ENCODE data around the gene RRP9. TPM values are rescaled to one million over a fixed set of nuclear protein-coding genes. Genes with fewer than 3 reads are reported as not detected.

The RRP9 gene
- total and polyA plus RNA-seq, 2 donors (not counting 3 experiments of a cell fraction or from before 2014, with no cell fraction given): 26.0 to 30.1 TPM

DNA sequence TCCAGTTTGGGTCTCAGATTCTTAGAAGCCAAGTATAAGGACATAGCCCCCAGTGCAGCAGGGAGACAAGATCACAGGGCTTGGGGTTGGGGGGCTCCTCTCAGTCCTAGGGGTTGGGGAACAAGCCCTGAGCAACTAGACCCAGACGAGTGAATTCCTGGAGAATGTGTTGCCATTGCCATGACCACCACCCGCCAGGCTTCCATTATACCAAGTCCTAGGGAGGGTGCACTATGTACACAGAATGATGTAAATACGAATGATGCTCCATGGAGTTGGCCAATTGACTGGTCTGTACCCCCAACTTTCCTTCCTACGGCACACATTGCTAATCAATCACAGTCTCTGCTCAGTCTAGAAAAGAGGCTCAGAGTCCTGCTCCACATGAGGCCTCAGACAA, 47.3 kb downstream of the RRP9 start:
- DNase-seq (ENCODE audit: low read depth, low spot score): no peak
- H2AFZ ChIP-seq (ENCODE audit: low read depth, low read length): no peak overlapping the region
- no peak overlapping the region for H3K9ac ChIP-seq (replicated peaks; ENCODE audit: extremely low read depth, insufficient read depth, low read length)
- peaks cover 0 to 9% of the 10 kb centered on the region in 2 experiments for H3K27me3 ChIP-seq (ENCODE audit: control insufficient read depth in 2 of 2, insufficient read depth in 2 of 2, low read length in 2 of 2)
- H3K4me2 ChIP-seq (ENCODE audit: insufficient read depth, low read length): no peak overlapping the region
- no peak for FAIRE-seq
- dilution Hi-C loops (cut with MboI; ENCODE audit: extremely low pct_ligation_motif_present, low sequenced_read_pairs): no loop called here
- no TSS peak for BruUV-seq (replicated peaks)
- H4K20me1 ChIP-seq (replicated peaks; ENCODE audit: control insufficient read depth, extremely low read depth, insufficient read depth, low read length): no peaks in the 10 kb centered on the region
- H3K9me1 ChIP-seq (replicated peaks; ENCODE audit: control insufficient read depth, extremely low read depth, insufficient read depth, low read length): no peaks in the 10 kb centered on the region
- no peaks in the 10 kb centered on the region for H3K36me3 ChIP-seq (ENCODE audit: control insufficient read depth in 2 of 2, extremely low read depth in 1 of 2, insufficient read depth in 2 of 2, low read length in 2 of 2)
- no peaks in the 10 kb centered on the region for H3K9me3 ChIP-seq (replicated peaks; ENCODE audit: control insufficient read depth, insufficient read depth, low read length)
- H3K4me1 ChIP-seq (ENCODE audit: control insufficient read depth, extremely low read depth, insufficient read depth, low read length): no peaks in the 10 kb centered on the region
- TF ChIP-seq JUN (IDR thresholded peaks at IDR 0.05; ENCODE audit: borderline replicate concordance, insufficient read depth, insufficient read length, low read depth): no peak
- TF ChIP-seq GATA2 (IDR thresholded peaks at IDR 0.05; ENCODE audit: insufficient read depth, insufficient read length, low read depth, low read length): no peak
- TF ChIP-seq MYC (IDR thresholded peaks at IDR 0.05; ENCODE audit: low read depth, low read length): no peak
- TF ChIP-seq, protein P1, sequence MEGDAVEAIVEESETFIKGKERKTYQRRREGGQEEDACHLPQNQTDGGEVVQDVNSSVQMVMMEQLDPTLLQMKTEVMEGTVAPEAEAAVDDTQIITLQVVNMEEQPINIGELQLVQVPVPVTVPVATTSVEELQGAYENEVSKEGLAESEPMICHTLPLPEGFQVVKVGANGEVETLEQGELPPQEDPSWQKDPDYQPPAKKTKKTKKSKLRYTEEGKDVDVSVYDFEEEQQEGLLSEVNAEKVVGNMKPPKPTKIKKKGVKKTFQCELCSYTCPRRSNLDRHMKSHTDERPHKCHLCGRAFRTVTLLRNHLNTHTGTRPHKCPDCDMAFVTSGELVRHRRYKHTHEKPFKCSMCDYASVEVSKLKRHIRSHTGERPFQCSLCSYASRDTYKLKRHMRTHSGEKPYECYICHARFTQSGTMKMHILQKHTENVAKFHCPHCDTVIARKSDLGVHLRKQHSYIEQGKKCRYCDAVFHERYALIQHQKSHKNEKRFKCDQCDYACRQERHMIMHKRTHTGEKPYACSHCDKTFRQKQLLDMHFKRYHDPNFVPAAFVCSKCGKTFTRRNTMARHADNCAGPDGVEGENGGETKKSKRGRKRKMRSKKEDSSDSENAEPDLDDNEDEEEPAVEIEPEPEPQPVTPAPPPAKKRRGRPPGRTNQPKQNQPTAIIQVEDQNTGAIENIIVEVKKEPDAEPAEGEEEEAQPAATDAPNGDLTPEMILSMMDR (IDR thresholded peaks at IDR 0.05; ENCODE audit: extremely low read depth in 1 of 2, insufficient read depth in 1 of 2, low read depth in 1 of 2, low read length in 2 of 2): no peak
- no peak for TF ChIP-seq EZH2 (IDR thresholded peaks at IDR 0.05; ENCODE audit: borderline replicate concordance, low read depth, low read length, severe bottlenecking)
- TF ChIP-seq, protein P2, sequence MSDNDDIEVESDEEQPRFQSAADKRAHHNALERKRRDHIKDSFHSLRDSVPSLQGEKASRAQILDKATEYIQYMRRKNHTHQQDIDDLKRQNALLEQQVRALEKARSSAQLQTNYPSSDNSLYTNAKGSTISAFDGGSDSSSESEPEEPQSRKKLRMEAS (IDR thresholded peaks at IDR 0.05; ENCODE audit: insufficient read depth, insufficient read length): no peak
- TF ChIP-seq POLR2AphosphoS5 (IDR thresholded peaks at IDR 0.05; ENCODE audit: insufficient read depth, low read depth, low read length): no peak
- no peak for TF ChIP-seq POLR2A (IDR thresholded peaks at IDR 0.05; ENCODE audit: low read depth, low read length)
- TF ChIP-seq FOS (IDR thresholded peaks at IDR 0.05; ENCODE audit: borderline replicate concordance, insufficient read depth, low read length): no peak
- intact Hi-C loops (cut with micrococcal nuclease): no loop called here
- ChIA-PET CTCF (no interaction called here), POLR2A (no interaction called here)
- no peaks in the 10 kb centered on the region for H3K79me2 ChIP-seq (ENCODE audit: control insufficient read depth, insufficient read depth, low read length)
- no peak overlapping the region for H3K27ac ChIP-seq (ENCODE audit: insufficient read depth, low read depth, low read length)
- no peak overlapping the region for H3K4me3 ChIP-seq (replicated peaks in 1 of 3; ENCODE audit: insufficient read depth in 1 of 3, low read depth in 1 of 3, low read length in 3 of 3)

All from endothelial cell of umbilical vein (primary cell).